Left cardiac atrium (tissue), 4 donors: ENCODE data around the gene RNF17. TPM values are rescaled to one million over a fixed set of nuclear protein-coding genes. Genes with fewer than 3 reads are reported as not detected.
A peak's percentile ranks its signal among the peaks of the same experiment; 100 is the strongest.
"Not testable (repeated sequence)": the region's sequence is repeated elsewhere in the genome, so short reads cannot be mapped to it uniquely, and the experiment has no call there.

Experiments
- ATAC-seq, 2 donors: fragments of 200-7000 bp; cut with Tn5 transposase; one replicate each; pipeline ENCODE4 v1.9.1; 2020; ENCODE audit warnings: mild to moderate bottlenecking in 2 of 2, moderate library complexity in 2 of 2
- DNase-seq: peaks from one replicate; pipeline ENCODE4 v3.0.0-alpha.2; 2020
- intact Hi-C, 2 donors: fragments of 100-400 bp; cut with DNase I; formaldehyde crosslinking; loops; one replicate each; pipeline versions ENCODE4 v1.14.1 to v1.15.1; 2022 to 2023
- total RNA-seq, 2 donors: library from RNA; stranded (reverse); fragmentation: NEBNext Ultra II Directional; extraction: Animal tissue kit (Norgen Biotek cat#: 25700); gene quantifications; one replicate each; pipeline ENCODE4 v1.2.1, GENCODE V29; 2021
- donor health status: DM: no; HTN: yes; CAD: no.
- donor health status: DM: no; HTN: yes; CAD: no; lungs with severe emphysema.
- donor health status: DM: yes; HTN: yes; CAD: no.
- donor health status: Dilated cardiomyopathy.

RNF17 gene
- total RNA-seq, 2 donors from 2014 or later: not detected

GRCh38 chr13:24827799-24828198, 63.8 kb downstream of the RNF17 start:
- ATAC-seq: no peak
- DNase-seq: no peak
- intact Hi-C loops: no loop called here

- ATAC-seq (no peak), DNase-seq (no peak)
- intact Hi-C loops: no loop called here
Observed at GRCh38 chr13:24834902-24835510, 71.0 kb downstream of the RNF17 start.

- DNase-seq, ATAC-seq, intact Hi-C loops: not testable (repeated sequence)
Observed at GRCh38 chr13:24837528-24837927, 73.6 kb downstream of the RNF17 start.

- ATAC-seq: no peak
- intact Hi-C loops: no loop called here
- no peak for DNase-seq
Observed at GRCh38 chr13:24842549-24843274, 78.7 kb downstream of the RNF17 start.

- DNase-seq (no peak), ATAC-seq (no peak)
- intact Hi-C loops: no loop called here
Observed at GRCh38 chr13:24851546-24851945, 87.6 kb downstream of the RNF17 start.

GRCh38 chr13:24854311-24854710, 90.3 kb downstream of the RNF17 start:
- DNase-seq (no peak), ATAC-seq (peak in 1 of 2 donors; percentile 49)
- intact Hi-C loops: no loop called here

- ATAC-seq (no peak), DNase-seq (no peak)
- intact Hi-C loops: no loop called here
Observed at GRCh38 chr13:24858953-24859352, 95.0 kb downstream of the RNF17 start.

GRCh38 chr13:24860770-24861169, 96.8 kb downstream of the RNF17 start:
- intact Hi-C loops: no loop called here
- no peak for ATAC-seq

GRCh38 chr13:24861617-24862362, 97.8 kb downstream of the RNF17 start:
- intact Hi-C loops: no loop called here
- ATAC-seq (no peak), DNase-seq (no peak)

More at GRCh38 chr13:24860770-24861169, 96.8 kb downstream of the RNF17 start:
- no peak for DNase-seq

- no peak for DNase-seq
- intact Hi-C loops: no loop called here
Observed at GRCh38 chr13:24863748-24864540, 100.0 kb downstream of the RNF17 start.

GRCh38 chr13:24864579-24864978, 100.6 kb downstream of the RNF17 start:
- DNase-seq (no peak), ATAC-seq (no peak)
- intact Hi-C loops: no loop called here

More at GRCh38 chr13:24863748-24864540, 100.0 kb downstream of the RNF17 start:
- no peak for ATAC-seq

GRCh38 chr13:24865163-24865953, 101.4 kb downstream of the RNF17 start:
- intact Hi-C loops: no loop called here
- no peak for ATAC-seq

GRCh38 chr13:24866488-24866887, 102.5 kb downstream of the RNF17 start:
- no peak for ATAC-seq
- intact Hi-C loops: no loop called here

More at GRCh38 chr13:24865163-24865953, 101.4 kb downstream of the RNF17 start:
- no peak for DNase-seq

GRCh38 chr13:24868874-24869273, 104.9 kb downstream of the RNF17 start:
- no peak for DNase-seq
- intact Hi-C loops: no loop called here
- no peak for ATAC-seq

More at GRCh38 chr13:24866488-24866887, 102.5 kb downstream of the RNF17 start:
- DNase-seq: no peak

- DNase-seq (no peak), ATAC-seq (no peak)
- intact Hi-C loops: no loop called here
Observed at GRCh38 chr13:24870380-24870760, 106.4 kb downstream of the RNF17 start.

- ATAC-seq (no peak), DNase-seq (no peak)
- intact Hi-C loops: no loop called here
Observed at GRCh38 chr13:24875566-24875965, 111.6 kb downstream of the RNF17 start.

GRCh38 chr13:24877531-24877930, 113.6 kb downstream of the RNF17 start:
- intact Hi-C loops: no loop called here
- DNase-seq (no peak), ATAC-seq (no peak)

GRCh38 chr13:24878340-24878739, 114.4 kb downstream of the RNF17 start:
- ATAC-seq (no peak), DNase-seq (no peak)
- intact Hi-C loops: no loop called here

GRCh38 chr13:24882665-24883064, 118.7 kb downstream of the RNF17 start:
- no peak for ATAC-seq
- DNase-seq: no peak
- intact Hi-C loops: no loop called here
